ENCODE measurements around the gene FAM81A.

The FAM81A gene

GRCh38 chr15:59543721-59544547 is 105.9 kb downstream of the FAM81A start:
- DNase-seq (ENCODE audit: low spot score) = no peak

GRCh38 chr15:59545573-59545972 is 107.6 kb downstream of the FAM81A start:
- DNase-seq (ENCODE audit: low spot score) = no peak

GRCh38 chr15:59548501-59549226 is 110.7 kb downstream of the FAM81A start:
- DNase-seq (ENCODE audit: low spot score) = no peak

GRCh38 chr15:59549301-59550185 is 111.6 kb downstream of the FAM81A start:
- DNase-seq (ENCODE audit: low spot score) = no peak

- DNase-seq (ENCODE audit: low spot score) = no peak
Measured at GRCh38 chr15:59550530-59550929, 112.5 kb downstream of the FAM81A start.

- DNase-seq (ENCODE audit: low spot score) = no peak
Measured at GRCh38 chr15:59550956-59551355, 113.0 kb downstream of the FAM81A start.

GRCh38 chr15:59553879-59554735 is 116.1 kb downstream of the FAM81A start:
- DNase-seq (ENCODE audit: low spot score) = no peak

- no peak for DNase-seq (ENCODE audit: low spot score)
Measured at GRCh38 chr15:59555696-59556095, 117.7 kb downstream of the FAM81A start.

GRCh38 chr15:59556380-59556779 is 118.4 kb downstream of the FAM81A start:
- DNase-seq (ENCODE audit: low spot score) = no peak

- DNase-seq (ENCODE audit: low spot score) = no peak
Measured at GRCh38 chr15:59557581-59557980, 119.6 kb downstream of the FAM81A start.

- no peak for DNase-seq (ENCODE audit: low spot score)
Measured at GRCh38 chr15:59558851-59559250, 120.9 kb downstream of the FAM81A start.

- no peak for DNase-seq (ENCODE audit: low spot score)
Measured at GRCh38 chr15:59561547-59561946, 123.6 kb downstream of the FAM81A start.

GRCh38 chr15:59562448-59563186 is 124.6 kb downstream of the FAM81A start:
- DNase-seq (ENCODE audit: low spot score) = no peak

- no peak for DNase-seq (ENCODE audit: low spot score)
Measured at GRCh38 chr15:59565299-59565698, 127.3 kb downstream of the FAM81A start.

- no peak for DNase-seq (ENCODE audit: low spot score)
Measured at GRCh38 chr15:59567324-59567723, 129.3 kb downstream of the FAM81A start.

GRCh38 chr15:59569477-59569876 is 131.5 kb downstream of the FAM81A start:
- no peak for DNase-seq (ENCODE audit: low spot score)

- no peak for DNase-seq (ENCODE audit: low spot score)
Measured at GRCh38 chr15:59570315-59570714, 132.3 kb downstream of the FAM81A start.

GRCh38 chr15:59571606-59572005 is 133.6 kb downstream of the FAM81A start:
- DNase-seq (ENCODE audit: low spot score) = no peak
